ENCODE results near the gene PSPN. TPM values are rescaled to one million over a fixed set of nuclear protein-coding genes. Genes with fewer than 3 reads are reported as not detected.

Gene PSPN
- total and polyA plus RNA-seq, 2 experiments from 2014 or later = 0.22 to 0.75 TPM

DNA sequence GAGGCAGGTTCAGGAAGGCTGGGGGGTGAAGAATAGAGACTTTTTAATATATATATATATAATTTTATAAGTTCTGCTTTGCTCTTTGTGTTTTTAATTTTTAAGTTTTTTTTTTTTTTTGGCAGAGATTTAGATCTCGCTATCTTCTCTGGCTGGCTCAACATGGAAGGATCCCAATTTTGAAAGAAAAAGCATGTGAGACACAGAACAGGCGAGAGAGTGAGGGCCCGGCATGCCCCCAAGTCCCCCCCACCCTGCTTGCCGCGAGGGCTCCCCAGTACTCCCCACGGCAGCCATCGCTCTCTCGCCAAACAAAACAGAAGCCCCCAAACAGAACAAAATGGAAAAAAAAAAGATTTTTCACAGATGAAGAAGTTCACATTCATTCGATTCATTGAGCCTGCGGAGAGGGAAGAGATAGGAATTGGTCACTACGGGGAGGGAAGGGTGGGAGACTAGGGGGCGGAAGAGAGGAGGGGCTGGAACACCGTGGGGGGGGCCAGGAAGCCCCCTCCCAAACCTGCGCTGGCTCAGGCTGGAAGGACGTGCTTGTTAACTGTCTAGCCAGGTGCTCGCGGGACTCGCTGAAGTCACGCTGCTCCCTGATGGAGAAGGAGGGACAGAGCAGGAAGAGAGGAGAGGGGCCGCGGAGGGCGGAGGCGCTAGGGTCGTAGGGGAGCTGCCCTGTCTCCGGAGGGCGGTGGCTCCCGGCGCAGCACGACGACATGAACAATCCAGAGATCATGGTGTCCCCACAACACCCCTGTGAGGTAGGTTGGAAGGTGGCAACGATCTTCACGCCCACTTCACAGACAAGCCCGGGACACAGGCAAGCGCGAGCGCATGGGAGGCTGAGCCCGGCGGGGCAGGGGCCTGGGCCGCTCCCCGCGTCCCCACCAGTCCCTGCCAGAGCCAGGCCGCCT lies 38.2 kb upstream of the PSPN start:
- Histone ChIP-seq H3F3A (ENCODE audit: insufficient read depth) (peaks cover 5% of the 10 kb centered on the region; the same call in 1 of the 2 replicates), H3K27me3 (replicated peaks; ENCODE audit: insufficient read depth) (no peaks in the 10 kb centered on the region), H2AFZ (no peak overlapping the region), H3K4me3 (no peak overlapping the region), H3K9me2 (ENCODE audit: insufficient read depth) (no peaks in the 10 kb centered on the region), H3K36me3 (ENCODE audit: low read depth) (peaks cover 4% of the 10 kb centered on the region), H4K20me1 (ENCODE audit: insufficient read depth) (no peaks in the 10 kb centered on the region), H3K27ac (no peak overlapping the region), H3K9me3 (ENCODE audit: low read depth) (no peaks in the 10 kb centered on the region), H3K4me2 (ENCODE audit: unreplicated experiment) (no peak overlapping the region), H3K9ac (no peak overlapping the region), H3K79me2 (ENCODE audit: insufficient read depth) (peaks cover 17% of the 10 kb centered on the region), H3K4me1 (ENCODE audit: insufficient read depth) (no peaks in the 10 kb centered on the region)
- no peak for TF ChIP-seq EZH2phosphoT487 (IDR thresholded peaks at IDR 0.05; ENCODE audit: insufficient read depth, low read depth)
- no peak for TF ChIP-seq EZH2 (IDR thresholded peaks at IDR 0.05; ENCODE audit: insufficient read depth, poor library complexity, severe bottlenecking)
- WGBS, 2 experiments (ENCODE audit: low coverage in 1 of 2, low lambda C conversion rate in 2 of 2, missing lambda C conversion rate in 2 of 2) = 81 to 89% methylated on average over 29 to 42 of the region's 42 CpGs
- in situ Hi-C loops (cut with MboI) = no loop called here
- no peak for DNase-seq

DNA sequence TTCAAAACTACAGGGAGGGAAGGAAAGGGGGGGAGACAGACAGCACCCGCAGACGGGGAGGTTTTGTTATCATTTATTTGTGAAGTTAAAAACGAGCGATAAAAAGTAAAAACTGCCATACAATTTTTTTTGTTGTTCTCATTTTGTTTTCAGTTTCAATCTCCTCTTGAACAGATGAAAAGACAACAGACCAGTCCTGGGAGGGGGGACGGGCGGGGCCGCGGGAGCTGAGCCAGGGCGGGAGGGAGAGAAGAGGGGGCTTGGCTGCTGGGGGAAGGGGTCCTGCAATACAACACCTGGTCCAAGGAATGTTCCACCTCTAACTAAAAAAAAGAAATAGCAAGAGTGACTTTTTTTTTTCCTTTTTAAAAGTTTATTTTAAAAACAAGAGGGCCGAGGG lies 37.6 kb upstream of the PSPN start:
- Histone ChIP-seq H3K27me3 (replicated peaks; ENCODE audit: insufficient read depth) (no peaks in the 10 kb centered on the region), H3K4me2 (ENCODE audit: unreplicated experiment) (no peak overlapping the region), H4K20me1 (ENCODE audit: insufficient read depth) (no peaks in the 10 kb centered on the region), H3K9me3 (ENCODE audit: low read depth) (no peaks in the 10 kb centered on the region), H3K27ac (no peak overlapping the region), H3K9ac (no peak overlapping the region), H3K79me2 (ENCODE audit: insufficient read depth) (peaks cover 10% of the 10 kb centered on the region; the same call in 1 of the 2 replicates), H3K4me1 (ENCODE audit: insufficient read depth) (no peaks in the 10 kb centered on the region), H3K4me3 (no peak overlapping the region), H3K9me2 (ENCODE audit: insufficient read depth) (no peaks in the 10 kb centered on the region), H3K36me3 (ENCODE audit: low read depth) (peaks cover 4% of the 10 kb centered on the region), H2AFZ (no peak overlapping the region), H3F3A (ENCODE audit: insufficient read depth) (peaks cover 5% of the 10 kb centered on the region; the same call in 1 of the 2 replicates)
- WGBS, 2 experiments (ENCODE audit: low coverage in 1 of 2, low lambda C conversion rate in 2 of 2, missing lambda C conversion rate in 2 of 2) = 60 to 72% methylated on average over 9 to 10 of the region's 10 CpGs
- TF ChIP-seq EZH2 (IDR thresholded peaks at IDR 0.05; ENCODE audit: insufficient read depth, poor library complexity, severe bottlenecking) (no peak), EZH2phosphoT487 (IDR thresholded peaks at IDR 0.05; ENCODE audit: insufficient read depth, low read depth) (no peak)
- DNase-seq = no peak
- in situ Hi-C loops (cut with MboI) = no loop called here

DNA sequence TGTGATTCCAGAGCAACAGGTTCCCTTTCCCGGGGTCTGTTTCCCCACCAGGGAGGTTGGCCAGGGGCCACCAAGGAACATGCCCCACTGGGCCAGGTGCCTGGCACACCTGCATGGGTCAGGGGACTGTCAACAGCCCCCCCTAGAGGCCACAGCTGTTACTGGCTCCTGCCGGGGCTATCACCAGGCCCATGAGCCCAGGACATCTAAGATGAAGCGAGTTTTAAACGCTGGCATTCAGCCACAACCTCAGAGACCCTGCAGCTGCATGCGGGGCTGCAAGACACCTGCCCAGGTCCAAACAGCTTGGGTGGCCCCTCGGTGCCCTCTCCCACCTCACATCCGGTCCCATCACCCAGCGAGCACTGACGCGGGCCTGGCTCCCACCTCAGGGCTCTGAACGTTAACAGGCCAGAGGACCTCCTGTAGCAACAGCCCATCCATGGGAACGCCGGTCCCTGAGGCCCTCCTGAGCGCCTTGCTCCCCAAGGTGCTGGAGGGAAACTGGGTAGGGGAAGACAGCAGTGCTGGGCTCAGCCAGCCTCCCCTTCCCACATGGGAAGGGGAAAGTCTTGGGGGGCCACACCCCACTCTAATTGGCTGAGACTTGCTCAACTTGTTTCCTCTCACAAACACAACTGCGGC lies 36.8 kb upstream of the PSPN start:
- Histone ChIP-seq H3K4me1 (ENCODE audit: insufficient read depth) (no peaks in the 10 kb centered on the region), H3K36me3 (ENCODE audit: low read depth) (peaks cover 4% of the 10 kb centered on the region), H3K4me3 (no peak overlapping the region), H4K20me1 (ENCODE audit: insufficient read depth) (no peaks in the 10 kb centered on the region), H2AFZ (no peak overlapping the region), H3K27me3 (replicated peaks; ENCODE audit: insufficient read depth) (no peaks in the 10 kb centered on the region), H3K79me2 (ENCODE audit: insufficient read depth) (peaks cover 6% of the 10 kb centered on the region; the same call in 1 of the 2 replicates), H3K9me3 (ENCODE audit: low read depth) (no peaks in the 10 kb centered on the region), H3K9ac (no peak overlapping the region), H3K27ac (no peak overlapping the region), H3K9me2 (ENCODE audit: insufficient read depth) (no peaks in the 10 kb centered on the region), H3F3A (ENCODE audit: insufficient read depth) (peaks cover 5% of the 10 kb centered on the region; the same call in 1 of the 2 replicates), H3K4me2 (ENCODE audit: unreplicated experiment) (no peak overlapping the region)
- in situ Hi-C loops (cut with MboI) = no loop called here
- TF ChIP-seq EZH2phosphoT487 (IDR thresholded peaks at IDR 0.05; ENCODE audit: insufficient read depth, low read depth) (no peak), EZH2 (IDR thresholded peaks at IDR 0.05; ENCODE audit: insufficient read depth, poor library complexity, severe bottlenecking) (no peak)
- peak; percentile 32 for DNase-seq
- WGBS, 2 experiments (ENCODE audit: low coverage in 1 of 2, low lambda C conversion rate in 2 of 2, missing lambda C conversion rate in 2 of 2) = 62 to 65% methylated on average over 15 of the region's 15 CpGs

DNA sequence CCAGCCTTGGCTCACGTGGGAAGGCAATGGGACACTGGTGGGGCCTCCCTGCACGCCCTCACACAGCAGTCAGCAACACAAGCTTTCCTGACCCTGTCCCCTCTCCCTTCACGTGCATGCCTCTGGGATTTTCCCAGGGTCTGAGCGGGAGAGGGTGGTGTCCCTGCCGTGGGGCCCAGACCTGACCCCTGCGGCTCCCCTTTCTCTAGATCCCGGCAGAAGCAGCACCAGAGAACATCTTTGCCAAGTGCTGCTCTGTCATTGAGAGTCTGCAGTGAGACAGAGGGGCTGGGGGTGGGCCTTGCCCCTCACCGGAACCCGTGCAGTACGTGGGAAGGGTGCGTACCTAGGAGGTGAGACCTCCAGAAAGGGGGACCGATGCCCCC lies 36.3 kb upstream of the PSPN start:
- DNase-seq = no peak
- WGBS, 2 experiments (ENCODE audit: low coverage in 1 of 2, low lambda C conversion rate in 2 of 2, missing lambda C conversion rate in 2 of 2) = 61 to 75% methylated on average over 11 to 12 of the region's 12 CpGs
- H2AFZ ChIP-seq = no peak overlapping the region
- in situ Hi-C loops (cut with MboI) = no loop called here
- H3K9me2 ChIP-seq (ENCODE audit: insufficient read depth) = no peaks in the 10 kb centered on the region
- H3K4me2 ChIP-seq (ENCODE audit: unreplicated experiment) = no peak overlapping the region
- H3K4me3 ChIP-seq = no peak overlapping the region
- H3K36me3 ChIP-seq (ENCODE audit: low read depth) = peaks cover 4% of the 10 kb centered on the region
- H3K9me3 ChIP-seq (ENCODE audit: low read depth) = no peaks in the 10 kb centered on the region
- H3K27ac ChIP-seq = no peak overlapping the region
- H3K4me1 ChIP-seq (ENCODE audit: insufficient read depth) = no peaks in the 10 kb centered on the region
- H3K9ac ChIP-seq = no peak overlapping the region
- TF ChIP-seq EZH2 (IDR thresholded peaks at IDR 0.05; ENCODE audit: insufficient read depth, poor library complexity, severe bottlenecking) (no peak), EZH2phosphoT487 (IDR thresholded peaks at IDR 0.05; ENCODE audit: insufficient read depth, low read depth) (no peak)
- no peaks in the 10 kb centered on the region for H4K20me1 ChIP-seq (ENCODE audit: insufficient read depth)
- no peaks in the 10 kb centered on the region for H3K27me3 ChIP-seq (replicated peaks; ENCODE audit: insufficient read depth)
- H3K79me2 ChIP-seq (ENCODE audit: insufficient read depth) = peaks cover under 1% of the 10 kb centered on the region; the same call in 1 of the 2 replicates
- peaks cover 5% of the 10 kb centered on the region; the same call in 1 of the 2 replicates for H3F3A ChIP-seq (ENCODE audit: insufficient read depth)

Data from GM23248 (cell line).